HepG2 (cell line): ENCODE measurements around the gene ARIH2. TPM values are rescaled to one million over a fixed set of nuclear protein-coding genes. Genes with fewer than 3 reads are reported as not detected.

Experiments
- ATAC-seq: fragments of 200-7000 bp; cut with Tn5 transposase; 3 replicates; pipeline ENCODE4 v1.9.1; 2020; ENCODE audit warnings: mild to moderate bottlenecking, moderate library complexity
- BruUV-seq: library from RNA; stranded (reverse); fragments of 400-500 nt; replicated peaks from 2 replicates; lab custom pipeline; 2021; lab: Mats Ljungman, UMichigan
- CTCF ChIA-PET: fragments of 300-600 bp; formaldehyde crosslinking; extraction: SDS; loops from one replicate; lab custom pipeline; 2021; ENCODE audit warnings: low total read pairs, inconsistent platforms, low intra/inter-chr PET ratio; lab: Yijun Ruan, JAX
- POLR2A ChIA-PET: fragments of 350-600 bp; sonication (Branson Sonifier 250); formaldehyde crosslinking; loops from one replicate; lab custom pipeline; 2020; ENCODE audit warnings: antibody characterized with exemption, inconsistent platforms; lab: Yijun Ruan, JAX
- DNase-seq: peaks from one replicate; pipeline ENCODE4 v3.0.0-alpha.2; 2015; ENCODE audit warnings: low spot score
- FAIRE-seq: peaks from 3 replicates; lab custom pipeline; 2011; peaks lifted over from hg19 to GRCh38; lab: Jason Lieb, UNC
- H2AFZ ChIP-seq: one replicate; pipeline ENCODE4 v1.6.1; 2011; ENCODE audit warnings: low read length, inconsistent platforms
- H3K27ac ChIP-seq: fragments of 300-600 bp; 3 replicates; pipeline ENCODE4 v1.8.0; 2011; ENCODE audit warnings: mixed run types, mild to moderate bottlenecking, mixed read lengths, low read length, inconsistent platforms; ENCODE audit not compliant: insufficient read depth; ENCODE audit errors: extremely low read length
- H3K27me3 ChIP-seq, 2 experiments: fragments of 200-600 bp in 1 of 2; 2 replicates in 1 of 2; 3 replicates in 1 of 2; pipeline versions ENCODE4 v1.6.0 to v1.8.0; 2011; ENCODE audit warnings: low read length in 2 of 2, mild to moderate bottlenecking in 2 of 2, moderate library complexity in 2 of 2, inconsistent platforms in 1 of 2; ENCODE audit not compliant: insufficient read depth in 2 of 2, control insufficient read depth in 1 of 2
- H3K36me3 ChIP-seq, 2 experiments: fragments of 200-600 bp in 1 of 2; replicated peaks in 1 of 2; 2 replicates in 1 of 2; 3 replicates in 1 of 2; pipeline versions ENCODE4 v1.5.1 to v1.8.0; 2011; ENCODE audit warnings: low read length in 2 of 2, inconsistent platforms in 1 of 2; ENCODE audit not compliant: insufficient read depth in 2 of 2, control insufficient read depth in 1 of 2
- H3K4me1 ChIP-seq: 2 replicates; pipeline ENCODE4 v1.5.1; 2012; ENCODE audit warnings: low read length, inconsistent platforms; ENCODE audit not compliant: insufficient read depth
- H3K4me2 ChIP-seq: 2 replicates; pipeline ENCODE4 v1.6.0; 2011; ENCODE audit warnings: low read depth, low read length, inconsistent platforms
- H3K4me3 ChIP-seq, 3 experiments: fragments of 200-600 bp in 1 of 3; sonication (generic), shearing (Covaris generic) in 1 of 3; replicated peaks in 1 of 3; 2 replicates each; pipeline ENCODE4 v1.5.1; 2011 to 2016; ENCODE audit warnings: low read length in 3 of 3, inconsistent platforms in 2 of 3, low read depth in 2 of 3, mild to moderate bottlenecking in 2 of 3, control low read depth in 1 of 3, mixed read lengths in 1 of 3; ENCODE audit not compliant: insufficient read depth in 1 of 3
- H3K79me2 ChIP-seq: one replicate; pipeline ENCODE4 v1.6.1; 2011; ENCODE audit warnings: low read length, inconsistent platforms; ENCODE audit not compliant: insufficient read depth
- H3K9ac ChIP-seq: 2 replicates; pipeline ENCODE4 v1.6.0; 2011; ENCODE audit warnings: mild to moderate bottlenecking, low read depth, low read length, inconsistent platforms; ENCODE audit not compliant: insufficient read depth
- H3K9me3 ChIP-seq: 2 replicates; pipeline ENCODE4 v1.5.1; 2012; ENCODE audit warnings: mild to moderate bottlenecking, low read length
- H4K20me1 ChIP-seq: 2 replicates; pipeline ENCODE4 v1.6.0; 2011; ENCODE audit warnings: inconsistent platforms, mild to moderate bottlenecking, low read length, moderate library complexity; ENCODE audit not compliant: insufficient read depth
- AHR ChIP-seq: IDR thresholded peaks from 2 replicates; pipeline ENCODE4 v1.6.1; 2018; ENCODE audit warnings: missing genetic modification reagents, missing compliant biosample characterization
- AKNA ChIP-seq: sonication (generic); formaldehyde crosslinking; IDR thresholded peaks from 2 replicates; pipeline ENCODE4 v1.4.0; 2020; ENCODE audit warnings: missing genetic modification reagents, borderline replicate concordance
- KLF16 ChIP-seq, 2 experiments: sonication (generic) in 1 of 2; formaldehyde crosslinking in 1 of 2; IDR thresholded peaks; 2 replicates each; pipeline versions ENCODE4 v1.6.1 to v1.8.0; 2016 to 2023; ENCODE audit warnings: missing genetic modification reagents in 2 of 2, missing compliant biosample characterization in 1 of 2
- NFYC ChIP-seq: IDR thresholded peaks from 2 replicates; pipeline ENCODE4 v1.6.1; 2016; ENCODE audit warnings: missing genetic modification reagents, missing compliant biosample characterization
- SSRP1 ChIP-seq: IDR thresholded peaks from 2 replicates; pipeline ENCODE4 v1.6.1; 2016; ENCODE audit warnings: control low read depth
- ZNF10 ChIP-seq: sonication (generic); formaldehyde crosslinking; IDR thresholded peaks from 2 replicates; pipeline ENCODE4 v1.4.0; 2020; ENCODE audit warnings: mild to moderate bottlenecking, low read depth, missing genetic modification reagents, borderline replicate concordance
- ZNF850 ChIP-seq: sonication (generic); formaldehyde crosslinking; conservative IDR thresholded peaks from 2 replicates; pipeline ENCODE4 v1.9.0; 2021; ENCODE audit warnings: mild to moderate bottlenecking, missing genetic modification reagents
- WGBS: methylation state at CpG from one replicate; pipeline ENCODE4 v1.1.6; 2017; ENCODE audit warnings: low lambda C conversion rate; 5-methylcytosine and 5-hydroxymethylcytosine counted together
- in situ Hi-C: cut with HindIII; loops from 2 replicates; pipeline ENCODE4 v1.10.0; 2017; ENCODE audit warnings: low pct_unique_long_range_greater_than_20kb; ENCODE audit not compliant: extremely low pct_ligation_motif_present
- intact Hi-C: fragments of 100-400 bp; cut with micrococcal nuclease; formaldehyde crosslinking; loops from one replicate; pipeline ENCODE4 v1.10.0; 2022; ENCODE audit not compliant: unreplicated experiment
- polyA plus RNA-seq, 8 experiments: library from polyadenylated mRNA; depleted of rRNA in 3 of 8; stranded (reverse) in 7 of 8; unstranded in 1 of 8; fragments of >200 nt; fragmentation: Illumina TruSeq in 4 of 8; extraction: Trizol in 4 of 8; gene quantifications; 2 replicates each; pipeline versions ENCODE4 v1.2.1 to v1.2.3, GENCODE V29; 2011 to 2016; ENCODE audit warnings: low read depth in 4 of 8, missing spikeins in 1 of 8, mixed read lengths in 1 of 8; ENCODE audit not compliant: insufficient read depth in 1 of 8
- total RNA-seq, 5 experiments: library from RNA; depleted of rRNA; stranded (reverse); fragments of >200 nt; fragmentation: Illumina TruSeq; extraction: Trizol; gene quantifications; 2 replicates each; pipeline ENCODE4 v1.2.3, GENCODE V29; 2016; ENCODE audit warnings: low read depth in 1 of 5
- TF ChIP-seq, protein P1 (sequence below): sonication (generic); formaldehyde crosslinking; IDR thresholded peaks from 2 replicates; pipeline ENCODE4 v1.9.0; 2021; ENCODE audit warnings: missing genetic modification reagents, mild to moderate bottlenecking, borderline replicate concordance
- TF ChIP-seq, protein P2 (sequence below): sonication (generic); formaldehyde crosslinking; IDR thresholded peaks from 2 replicates; pipeline ENCODE4 v1.4.0; 2020; ENCODE audit warnings: missing genetic modification reagents, mild to moderate bottlenecking, borderline replicate concordance

Gene ARIH2
- total and polyA plus RNA-seq, 2 of the 13 experiments (the other 11 are each of a cell fraction or from before 2014, with no cell fraction given), result 64.8 to 83.3 TPM

- no peak overlapping the region for H3K4me3 ChIP-seq
- no peaks in the 10 kb centered on the region for H3K9me3 ChIP-seq
- ATAC-seq (no peak), FAIRE-seq (no peak)
- BruUV-seq, result no TSS peak
- no peaks in the 10 kb centered on the region for H3K79me2 ChIP-seq
- 93% methylated on average over 7 of the region's 7 CpGs for WGBS
- CTCF ChIA-PET, result no interaction called here
- intact Hi-C loops, result no loop called here
- H3K4me2 ChIP-seq, result no peak overlapping the region
- no peaks in the 10 kb centered on the region for H3K27me3 ChIP-seq
- in situ Hi-C loops, result no loop called here
- no peak overlapping the region for H3K9ac ChIP-seq
- H3K36me3 ChIP-seq, result peaks cover 25 to 75% of the 10 kb centered on the region in 2 experiments
- no peak overlapping the region for H2AFZ ChIP-seq
- H4K20me1 ChIP-seq, result no peaks in the 10 kb centered on the region
- TF ChIP-seq ZNF850 (CRISPR knock-in tag) (no peak), SSRP1 (CRISPR knock-in tag) (no peak), AHR (CRISPR knock-in tag) (no peak), KLF16 (CRISPR knock-in tag; IDR thresholded peaks at IDR 0.05) (no peak)
- TF ChIP-seq, protein P1, sequence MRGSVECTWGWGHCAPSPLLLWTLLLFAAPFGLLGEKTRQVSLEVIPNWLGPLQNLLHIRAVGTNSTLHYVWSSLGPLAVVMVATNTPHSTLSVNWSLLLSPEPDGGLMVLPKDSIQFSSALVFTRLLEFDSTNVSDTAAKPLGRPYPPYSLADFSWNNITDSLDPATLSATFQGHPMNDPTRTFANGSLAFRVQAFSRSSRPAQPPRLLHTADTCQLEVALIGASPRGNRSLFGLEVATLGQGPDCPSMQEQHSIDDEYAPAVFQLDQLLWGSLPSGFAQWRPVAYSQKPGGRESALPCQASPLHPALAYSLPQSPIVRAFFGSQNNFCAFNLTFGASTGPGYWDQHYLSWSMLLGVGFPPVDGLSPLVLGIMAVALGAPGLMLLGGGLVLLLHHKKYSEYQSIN (CRISPR knock-in tag), result no peak
- TF ChIP-seq, all 625 proteins: peak for 0
- H3K27ac ChIP-seq, result no peak overlapping the region
- no peak for DNase-seq
- H3K4me1 ChIP-seq, result no peaks in the 10 kb centered on the region
- POLR2A ChIA-PET, result no interaction called here
Observed at GRCh38 chr3:48966876-48967361, 48.3 kb downstream of the ARIH2 start.

DNA sequence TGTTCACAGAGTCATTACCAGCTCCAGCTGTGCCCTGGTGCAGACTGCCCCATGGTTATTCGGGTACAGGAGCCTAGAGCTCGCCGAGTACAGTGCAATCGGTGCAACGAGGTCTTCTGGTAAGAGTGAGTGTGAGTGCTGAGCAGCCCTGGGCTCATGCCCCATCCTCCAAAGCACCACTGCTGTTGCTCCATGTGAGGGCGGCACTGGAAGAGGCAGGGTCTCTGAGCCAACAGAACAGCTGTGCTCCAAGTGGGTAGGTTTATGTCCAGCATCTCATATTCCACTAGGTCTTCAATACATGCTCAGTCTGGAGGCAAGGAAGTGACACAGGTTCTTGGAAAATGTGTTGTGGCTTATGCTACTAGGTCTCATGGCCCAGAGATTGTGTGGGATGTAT lies 51.9 kb downstream of the ARIH2 start:
- Histone ChIP-seq H4K20me1 (no peaks in the 10 kb centered on the region), H3K27me3 (no peaks in the 10 kb centered on the region), H3K4me2 (no peak overlapping the region), H3K9me3 (no peaks in the 10 kb centered on the region), H2AFZ (no peak overlapping the region), H3K36me3 (peaks cover 29 to 87% of the 10 kb centered on the region in 2 experiments), H3K4me1 (no peaks in the 10 kb centered on the region), H3K27ac (no peak overlapping the region), H3K4me3 (no peak overlapping the region), H3K79me2 (no peaks in the 10 kb centered on the region), H3K9ac (no peak overlapping the region)
- BruUV-seq, result no TSS peak
- DNase-seq (no peak), ATAC-seq (no peak), FAIRE-seq (no peak)
- WGBS, result 97% methylated on average over 6 of the region's 6 CpGs
- intact Hi-C loops, result no loop called here
- in situ Hi-C loops, result no loop called here
- POLR2A ChIA-PET, result no interaction called here
- CTCF ChIA-PET, result no interaction called here
- TF ChIP-seq, protein P2, sequence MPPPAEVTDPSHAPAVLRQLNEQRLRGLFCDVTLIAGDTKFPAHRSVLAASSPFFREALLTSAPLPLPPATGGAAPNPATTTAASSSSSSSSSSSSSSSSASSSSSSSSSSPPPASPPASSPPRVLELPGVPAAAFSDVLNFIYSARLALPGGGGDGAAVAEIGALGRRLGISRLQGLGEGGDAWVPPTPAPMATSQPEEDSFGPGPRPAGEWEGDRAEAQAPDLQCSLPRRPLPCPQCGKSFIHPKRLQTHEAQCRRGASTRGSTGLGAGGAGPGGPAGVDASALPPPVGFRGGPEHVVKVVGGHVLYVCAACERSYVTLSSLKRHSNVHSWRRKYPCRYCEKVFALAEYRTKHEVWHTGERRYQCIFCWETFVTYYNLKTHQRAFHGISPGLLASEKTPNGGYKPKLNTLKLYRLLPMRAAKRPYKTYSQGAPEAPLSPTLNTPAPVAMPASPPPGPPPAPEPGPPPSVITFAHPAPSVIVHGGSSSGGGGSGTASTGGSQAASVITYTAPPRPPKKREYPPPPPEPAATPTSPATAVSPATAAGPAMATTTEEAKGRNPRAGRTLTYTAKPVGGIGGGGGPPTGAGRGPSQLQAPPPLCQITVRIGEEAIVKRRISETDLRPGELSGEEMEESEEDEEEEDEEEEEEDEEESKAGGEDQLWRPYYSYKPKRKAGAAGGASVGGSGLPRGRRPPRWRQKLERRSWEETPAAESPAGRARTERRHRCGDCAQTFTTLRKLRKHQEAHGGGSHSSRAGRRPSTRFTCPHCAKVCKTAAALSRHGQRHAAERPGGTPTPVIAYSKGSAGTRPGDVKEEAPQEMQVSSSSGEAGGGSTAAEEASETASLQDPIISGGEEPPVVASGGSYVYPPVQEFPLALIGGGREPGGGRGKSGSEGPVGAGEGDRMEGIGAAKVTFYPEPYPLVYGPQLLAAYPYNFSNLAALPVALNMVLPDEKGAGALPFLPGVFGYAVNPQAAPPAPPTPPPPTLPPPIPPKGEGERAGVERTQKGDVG (CRISPR knock-in tag), result no peak
- TF ChIP-seq ZNF10, result no peak
- no peak for TF ChIP-seq AKNA
- no peak for TF ChIP-seq NFYC (CRISPR knock-in tag)
